ENCODE data around the gene ATRN. TPM values are rescaled to one million over a fixed set of nuclear protein-coding genes. Genes with fewer than 3 reads are reported as not detected.

The ATRN gene
- polyA plus RNA-seq, 1 donor (not counting 4 experiments of a cell fraction or from before 2014, with no cell fraction given): 49.9 TPM

DNA sequence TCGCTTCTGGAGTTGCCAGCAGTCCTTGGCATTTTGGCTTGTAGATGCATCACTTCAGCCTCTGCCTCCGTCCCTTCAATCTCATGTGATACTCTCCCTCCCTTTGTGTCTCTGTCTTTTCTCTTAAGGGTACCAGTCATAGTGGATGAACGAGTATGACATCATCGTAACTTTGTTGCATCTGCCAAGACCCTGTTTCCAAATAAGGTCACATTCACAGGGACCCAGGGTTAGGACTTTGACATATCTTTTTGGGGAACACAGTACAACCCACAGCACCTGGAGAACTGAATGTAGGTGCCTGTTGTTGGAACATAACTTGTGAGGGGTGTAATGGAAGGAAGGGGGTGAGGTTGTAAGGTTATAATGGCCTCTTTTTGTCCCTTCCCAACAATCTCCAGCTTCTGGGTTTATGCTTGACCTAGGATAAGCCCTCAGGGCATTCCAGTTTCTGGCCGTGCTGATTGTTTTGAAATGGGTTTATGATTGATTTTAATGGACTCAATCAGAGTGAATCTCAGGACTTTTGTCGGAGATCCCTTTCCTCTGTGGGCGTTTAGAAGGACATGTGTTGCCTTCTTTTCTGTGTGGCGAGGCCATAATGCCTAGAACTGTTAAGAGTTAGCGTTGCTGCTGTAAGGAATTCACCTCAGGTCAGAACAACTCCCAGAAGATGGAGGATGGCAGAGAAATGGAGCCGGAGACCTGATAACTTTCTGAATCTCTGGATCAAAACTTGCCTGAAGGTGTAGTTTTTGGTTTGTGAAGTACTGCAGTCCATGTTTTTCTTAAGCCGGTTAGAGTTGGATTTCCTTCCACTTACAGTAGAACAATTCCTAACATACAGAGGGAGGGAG, 9.2 kb downstream of the ATRN start:
- H3K9me3 ChIP-seq (ENCODE audit: control insufficient read depth, low read depth, low read length): no peaks in the 10 kb centered on the region
- H3K9ac ChIP-seq (ENCODE audit: control insufficient read depth, extremely low read depth, insufficient read depth, low read length): no peak overlapping the region
- peaks cover 20% of the 10 kb centered on the region for H3K4me1 ChIP-seq (ENCODE audit: control insufficient read depth, extremely low read depth, insufficient read depth, low read length)
- H4K20me1 ChIP-seq (ENCODE audit: control insufficient read depth, extremely low read depth, insufficient read depth, low read length): no peaks in the 10 kb centered on the region
- peaks cover 40% of the 10 kb centered on the region for H3K79me2 ChIP-seq (ENCODE audit: control insufficient read depth, insufficient read depth, low read length)
- TF ChIP-seq, protein P1, sequence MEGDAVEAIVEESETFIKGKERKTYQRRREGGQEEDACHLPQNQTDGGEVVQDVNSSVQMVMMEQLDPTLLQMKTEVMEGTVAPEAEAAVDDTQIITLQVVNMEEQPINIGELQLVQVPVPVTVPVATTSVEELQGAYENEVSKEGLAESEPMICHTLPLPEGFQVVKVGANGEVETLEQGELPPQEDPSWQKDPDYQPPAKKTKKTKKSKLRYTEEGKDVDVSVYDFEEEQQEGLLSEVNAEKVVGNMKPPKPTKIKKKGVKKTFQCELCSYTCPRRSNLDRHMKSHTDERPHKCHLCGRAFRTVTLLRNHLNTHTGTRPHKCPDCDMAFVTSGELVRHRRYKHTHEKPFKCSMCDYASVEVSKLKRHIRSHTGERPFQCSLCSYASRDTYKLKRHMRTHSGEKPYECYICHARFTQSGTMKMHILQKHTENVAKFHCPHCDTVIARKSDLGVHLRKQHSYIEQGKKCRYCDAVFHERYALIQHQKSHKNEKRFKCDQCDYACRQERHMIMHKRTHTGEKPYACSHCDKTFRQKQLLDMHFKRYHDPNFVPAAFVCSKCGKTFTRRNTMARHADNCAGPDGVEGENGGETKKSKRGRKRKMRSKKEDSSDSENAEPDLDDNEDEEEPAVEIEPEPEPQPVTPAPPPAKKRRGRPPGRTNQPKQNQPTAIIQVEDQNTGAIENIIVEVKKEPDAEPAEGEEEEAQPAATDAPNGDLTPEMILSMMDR (optimal IDR thresholded peaks at IDR 0.05 in 1 of 3, IDR thresholded peaks at IDR 0.05 in 1 of 3, conservative IDR thresholded peaks at IDR 0.05 in 1 of 3; ENCODE audit: extremely low read depth in 1 of 3, insufficient read depth in 2 of 3, low read length in 3 of 3): no peak
- H3K27ac ChIP-seq (ENCODE audit: control insufficient read depth, insufficient read depth, low read length): no peak overlapping the region
- FAIRE-seq (no peak), DNase-seq (ENCODE audit: low read depth, low spot score) (no peak)
- H3K36me3 ChIP-seq (ENCODE audit: control insufficient read depth in 2 of 2, extremely low read depth in 1 of 2, insufficient read depth in 2 of 2, low read length in 2 of 2): no peaks in the 10 kb centered on the region
- no peak overlapping the region for H2AFZ ChIP-seq (ENCODE audit: control insufficient read depth, low read length)
- dilution Hi-C loops (cut with MboI; ENCODE audit: extremely low pct_ligation_motif_present, low sequenced_read_pairs): no loop called here
- H3K9me1 ChIP-seq (ENCODE audit: control insufficient read depth, extremely low read depth, insufficient read depth, low read length): no peaks in the 10 kb centered on the region
- no peak overlapping the region for H3K4me2 ChIP-seq (ENCODE audit: control insufficient read depth, extremely low read depth, insufficient read depth, low read depth, low read length)
- no peak overlapping the region for H3K4me3 ChIP-seq (ENCODE audit: control insufficient read depth in 2 of 3, extremely low read depth in 1 of 3, insufficient read depth in 2 of 3, low read depth in 1 of 3, low read length in 3 of 3)
- H3K27me3 ChIP-seq (ENCODE audit: control insufficient read depth, extremely low read depth, insufficient read depth, low read length): no peaks in the 10 kb centered on the region

DNA sequence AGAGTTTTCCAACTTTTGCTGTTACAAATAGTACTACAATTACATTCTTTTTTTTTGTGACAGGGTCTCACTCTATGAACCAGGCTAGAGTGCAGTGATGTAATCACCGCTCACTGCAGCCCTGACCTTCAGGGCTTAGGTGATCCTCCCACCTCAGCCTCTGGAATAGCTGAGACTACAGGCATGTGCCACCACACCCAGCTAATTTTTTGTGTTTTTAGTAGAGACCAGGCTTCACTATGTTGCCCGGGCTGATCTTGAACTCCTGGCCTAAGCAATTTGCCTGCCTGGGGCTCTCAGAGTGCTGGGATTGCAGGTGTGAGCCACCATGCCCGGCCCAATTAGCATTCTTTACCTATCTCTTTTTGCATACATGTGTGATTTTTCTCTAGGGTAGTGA, 12.5 kb downstream of the ATRN start:
- no peak overlapping the region for H2AFZ ChIP-seq (ENCODE audit: control insufficient read depth, low read length)
- H3K9me3 ChIP-seq (ENCODE audit: control insufficient read depth, low read depth, low read length): no peaks in the 10 kb centered on the region
- no peak overlapping the region for H3K27ac ChIP-seq (ENCODE audit: control insufficient read depth, insufficient read depth, low read length)
- no peaks in the 10 kb centered on the region for H4K20me1 ChIP-seq (ENCODE audit: control insufficient read depth, extremely low read depth, insufficient read depth, low read length)
- dilution Hi-C loops (cut with MboI; ENCODE audit: extremely low pct_ligation_motif_present, low sequenced_read_pairs): no loop called here
- H3K4me1 ChIP-seq (ENCODE audit: control insufficient read depth, extremely low read depth, insufficient read depth, low read length): peaks cover 20% of the 10 kb centered on the region
- no peak overlapping the region for H3K4me3 ChIP-seq (ENCODE audit: control insufficient read depth in 2 of 3, extremely low read depth in 1 of 3, insufficient read depth in 2 of 3, low read depth in 1 of 3, low read length in 3 of 3)
- no peaks in the 10 kb centered on the region for H3K9me1 ChIP-seq (ENCODE audit: control insufficient read depth, extremely low read depth, insufficient read depth, low read length)
- H3K4me2 ChIP-seq (ENCODE audit: control insufficient read depth, extremely low read depth, insufficient read depth, low read depth, low read length): peak overlapping the region; percentile 35
- peaks cover 55% of the 10 kb centered on the region for H3K79me2 ChIP-seq (ENCODE audit: control insufficient read depth, insufficient read depth, low read length)
- FAIRE-seq (no peak), DNase-seq (ENCODE audit: low read depth, low spot score) (no peak)
- H3K36me3 ChIP-seq (ENCODE audit: control insufficient read depth in 2 of 2, extremely low read depth in 1 of 2, insufficient read depth in 2 of 2, low read length in 2 of 2): no peaks in the 10 kb centered on the region
- H3K9ac ChIP-seq (ENCODE audit: control insufficient read depth, extremely low read depth, insufficient read depth, low read length): no peak overlapping the region
- H3K27me3 ChIP-seq (ENCODE audit: control insufficient read depth, extremely low read depth, insufficient read depth, low read length): no peaks in the 10 kb centered on the region
- TF ChIP-seq, protein P1 (optimal IDR thresholded peaks at IDR 0.05 in 1 of 3, IDR thresholded peaks at IDR 0.05 in 1 of 3, conservative IDR thresholded peaks at IDR 0.05 in 1 of 3; ENCODE audit: extremely low read depth in 1 of 3, insufficient read depth in 2 of 3, low read length in 3 of 3): no peak
- no peak for TF ChIP-seq EZH2 (IDR thresholded peaks at IDR 0.05; ENCODE audit: low read length)

Data from keratinocyte (primary cell).